Right lobe of liver (tissue), 6 donors: ENCODE measurements around the gene PSMD13. TPM values are rescaled to one million over a fixed set of nuclear protein-coding genes. Genes with fewer than 3 reads are reported as not detected.
"Not testable (repeated sequence)": the region's sequence is repeated elsewhere in the genome, so short reads cannot be mapped to it uniquely, and the experiment has no call there.

Experiments
- ATAC-seq, 4 donors: fragments of 200-7000 bp; cut with Tn5 transposase; one replicate each; pipeline ENCODE4 v1.9.1; 2020; ENCODE audit warnings: mild to moderate bottlenecking in 4 of 4, moderate library complexity in 4 of 4
- DNase-seq, 3 donors: peaks; one replicate each; pipeline ENCODE4 v3.0.0-alpha.2; 2020
- H3K27ac ChIP-seq, 3 donors: fragments of 200-600 bp; one replicate each; pipeline ENCODE4 v1.8.0; 2022
- H3K27me3 ChIP-seq, 2 donors: fragments of 200-600 bp; one replicate each; pipeline ENCODE4 v1.8.0; 2022
- H3K36me3 ChIP-seq, 4 donors: fragments of 200-600 bp; sonication (generic) in 1 of 4; one replicate each; pipeline versions ENCODE4 v1.5.1 to v1.8.0; 2017 to 2022; ENCODE audit warnings: control low read depth in 1 of 4
- H3K4me1 ChIP-seq, 4 donors: fragments of 200-600 bp; sonication (generic) in 1 of 4; one replicate each; pipeline versions ENCODE4 v1.5.1 to v1.8.0; 2017 to 2022; ENCODE audit warnings: control low read depth in 1 of 4
- H3K4me3 ChIP-seq, 3 donors: fragments of 200-600 bp; one replicate each; pipeline ENCODE4 v1.8.0; 2022
- H3K9me3 ChIP-seq, 4 donors: fragments of 200-600 bp; sonication (generic) in 1 of 4; one replicate each; pipeline versions ENCODE4 v1.5.1 to v1.8.0; 2017 to 2022; ENCODE audit warnings: control low read depth in 1 of 4
- CTCF ChIP-seq, 4 donors: fragments of 200-600 bp in 3 of 4; fragments of 450-650 bp in 1 of 4; IDR thresholded peaks; one replicate each; pipeline versions ENCODE4 v1.5.1 to v1.8.0; 2016 to 2022; ENCODE audit warnings: antibody characterized with exemption in 4 of 4, mild to moderate bottlenecking in 2 of 4
- POLR2A ChIP-seq: fragments of 450-650 bp; IDR thresholded peaks from one replicate; pipeline ENCODE4 v1.6.1; 2017; ENCODE audit warnings: antibody characterized with exemption, mild to moderate bottlenecking
- WGBS: methylation state at CpG from one replicate; pipeline ENCODE4 v1.1.6; 2018; ENCODE audit warnings: low coverage, low lambda C conversion rate; ENCODE audit not compliant: insufficient coverage; ENCODE audit errors: missing lambda C conversion rate; 5-methylcytosine and 5-hydroxymethylcytosine counted together
- intact Hi-C, 2 donors: fragments of 100-400 bp; cut with DNase I; formaldehyde crosslinking; loops; one replicate each; pipeline versions ENCODE4 v1.11.2 to v1.14.1; 2022
- total RNA-seq, 6 experiments: library from RNA; depleted of rRNA in 2 of 6; stranded (reverse); fragments of >200 nt in 2 of 6; fragmentation: NEBNext Ultra II Directional in 3 of 6; extraction: Animal tissue kit (Norgen Biotek cat#: 25700) in 3 of 6; gene quantifications; one replicate each; pipeline versions ENCODE4 v1.1.0 to v1.2.4, GENCODE V29; 2016 to 2023
- donor health status: DM: no; HTN: yes; CAD: no.
- donor health status: DM: no; HTN: no; CAD: no.
- donor health status: DM: no; HTN: no; CAD: no.
- donor health status: DM: no; HTN: yes; CAD: no.
- donor health status: DM: no; HTN: yes; CAD: no.

The PSMD13 gene
- total RNA-seq, 6 experiments from 2014 or later: 46.1 to 71.5 (median 48.7) TPM

GRCh38 chr11:235180-235579, 1.6 kb upstream of the PSMD13 start:
- intact Hi-C loops: no loop called here
- 73% methylated on average over 8 of the region's 8 CpGs for WGBS

DNA sequence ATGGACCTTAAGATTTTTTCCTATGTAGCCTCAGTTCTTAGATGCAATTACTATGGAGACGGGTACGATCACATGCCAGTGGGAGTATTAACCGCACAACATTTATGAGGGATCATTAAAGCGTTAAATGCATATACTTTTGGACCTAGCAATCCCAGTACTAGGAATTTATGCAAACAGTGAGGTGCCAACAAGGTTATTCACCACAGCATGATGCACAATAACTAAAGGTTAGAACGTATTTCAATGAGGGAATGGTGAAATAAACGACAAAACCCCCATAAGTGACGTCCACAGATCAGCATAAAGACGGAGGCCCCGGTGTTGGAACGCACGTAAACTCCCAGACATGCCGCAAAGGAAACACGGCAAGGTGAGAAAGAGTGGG, 1.2 kb upstream of the PSMD13 start:
- DNase-seq: no peak
- Histone ChIP-seq H3K4me1 (peaks cover 0 to 16% (median 7%) of the 10 kb centered on the region in 4 donors), H3K9me3 (no peaks in the 10 kb centered on the region), H3K4me3 (peak overlapping the region; percentile 84 to 95 (median 95)), H3K27me3 (no peaks in the 10 kb centered on the region), H3K36me3 (peaks cover 0 to 6% (median 0%) of the 10 kb centered on the region in 4 donors), H3K27ac (peak overlapping the region; percentile 56 to 80 (median 64))
- TF ChIP-seq CTCF (IDR thresholded peaks at IDR 0.05) (no peak), POLR2A (no peak)
- intact Hi-C loops: no loop called here
- peak in 1 of 4 donors; percentile 4 for ATAC-seq
- under 1% methylated on average over 13 of the region's 13 CpGs for WGBS

More at GRCh38 chr11:235180-235579, 1.6 kb upstream of the PSMD13 start:
- H3K4me3 ChIP-seq: peak overlapping the region in 2 of 3 donors; percentile 95
- H3K36me3 ChIP-seq: peaks cover 0 to 6% (median 0%) of the 10 kb centered on the region in 4 donors
- H3K27me3 ChIP-seq: no peaks in the 10 kb centered on the region
- DNase-seq: peak in 1 of 3 donors; percentile 37
- TF ChIP-seq POLR2A (no peak), CTCF (IDR thresholded peaks at IDR 0.05) (no peak)
- no peak for ATAC-seq
- peaks cover 0 to 16% (median 7%) of the 10 kb centered on the region in 4 donors for H3K4me1 ChIP-seq
- H3K27ac ChIP-seq: no peak overlapping the region
- H3K9me3 ChIP-seq: no peaks in the 10 kb centered on the region

DNA sequence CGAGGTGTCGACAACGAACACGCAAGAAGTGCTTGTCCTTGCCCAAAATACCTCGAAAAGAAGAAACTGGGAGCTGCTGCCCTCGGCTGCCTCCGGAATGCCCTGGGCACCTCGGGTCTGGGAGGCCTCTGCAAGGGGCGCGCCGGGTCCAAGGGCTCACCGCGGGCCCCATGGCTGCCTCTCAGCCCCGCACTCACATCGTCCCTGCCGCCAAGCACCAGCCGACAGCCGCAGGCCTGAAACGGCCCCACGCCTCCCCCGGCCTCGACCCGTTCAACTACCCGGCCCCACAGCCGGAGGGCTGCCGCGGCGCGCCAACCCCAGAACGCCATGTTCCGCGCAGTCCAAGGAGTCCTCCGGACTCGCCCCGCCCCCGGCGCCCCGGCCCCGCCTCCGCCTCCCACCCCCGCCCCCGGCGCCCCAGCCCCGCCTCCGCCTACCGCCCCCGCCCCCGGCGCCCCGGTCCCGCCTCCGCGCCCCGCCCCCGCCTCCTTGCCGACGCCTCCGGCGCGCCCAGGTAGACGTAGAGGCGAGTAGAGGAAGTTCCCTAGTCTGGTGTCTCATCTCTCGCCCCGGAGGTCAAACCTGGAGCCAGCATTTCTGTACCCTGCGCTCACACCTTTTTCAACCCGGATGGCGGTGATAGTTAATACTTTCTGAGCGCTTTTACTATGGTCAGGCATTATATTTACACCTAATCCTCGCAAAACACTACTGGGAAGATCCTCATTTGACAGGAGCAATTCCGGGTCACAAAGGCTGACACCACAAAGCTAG, 591 bp upstream of the PSMD13 start, which contains the start of gene SIRT3:
SIRT3 (minus strand) TSS at position 346 of the 777 bp plus-strand sequence; CDS start at position 332, 14 bp downstream.
- peak; percentile 91 to 93 (median 91) for DNase-seq
- H3K27me3 ChIP-seq: no peaks in the 10 kb centered on the region
- H3K27ac ChIP-seq: peak within 1 kb of the TSS; percentile 80 to 94 (median 83)
- H3K9me3 ChIP-seq: no peaks in the 10 kb centered on the region
- TF ChIP-seq CTCF (IDR thresholded peaks at IDR 0.05) (peak in 2 of 4 donors; percentile 17 to 24), POLR2A (peak; percentile 30)
- peaks cover 0 to 9% (median 3%) of the 10 kb centered on the region in 4 donors for H3K36me3 ChIP-seq
- ATAC-seq: peak; percentile 91 to 96 (median 94)
- 0% methylated on average over 11 of the region's 70 CpGs for WGBS
- intact Hi-C loops: no loop called here
- H3K4me1 ChIP-seq: peaks cover 0 to 16% (median 7%) of the 10 kb centered on the region in 4 donors
- H3K4me3 ChIP-seq: peak within 1 kb of the TSS; percentile 86 to 95 (median 95)

- intact Hi-C loops, ATAC-seq: not testable (repeated sequence)
- WGBS: 90% methylated on average over 7 of the region's 7 CpGs
Measured at GRCh38 chr11:238346-238745, 1.6 kb downstream of the PSMD13 start.

DNA sequence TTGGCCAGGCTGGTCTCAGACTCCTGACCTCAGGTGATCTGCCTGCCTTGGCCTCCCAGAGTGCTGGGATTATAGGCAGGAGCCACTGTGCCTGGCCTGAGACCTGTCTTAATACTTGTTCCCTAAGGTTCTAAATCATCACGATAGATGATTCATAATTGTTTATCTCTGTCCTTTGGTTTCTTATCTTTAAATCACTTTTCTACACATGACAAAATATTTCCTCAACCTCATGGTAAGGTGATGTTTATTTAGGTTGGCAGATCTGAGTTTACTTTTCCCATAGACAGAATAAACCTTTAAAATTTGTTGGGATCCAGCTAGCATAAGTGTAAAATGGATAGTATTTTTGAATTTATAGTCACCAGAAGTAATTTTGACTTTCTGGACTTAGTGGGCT, 3.5 kb downstream of the PSMD13 start:
- Histone ChIP-seq H3K27me3 (no peaks in the 10 kb centered on the region), H3K9me3 (no peaks in the 10 kb centered on the region), H3K4me3 (no peak overlapping the region), H3K4me1 (peaks cover 0 to 14% (median 7%) of the 10 kb centered on the region in 4 donors), H3K36me3 (peaks cover 0 to 43% (median 22%) of the 10 kb centered on the region in 4 donors), H3K27ac (no peak overlapping the region)
- no peak for TF ChIP-seq POLR2A
- TF ChIP-seq CTCF (IDR thresholded peaks at IDR 0.05): no peak
- intact Hi-C loops: no loop called here
- WGBS: 18% methylated on average over 1 of the region's 1 CpG
- DNase-seq (no peak), ATAC-seq (no peak)

More at GRCh38 chr11:238346-238745, 1.6 kb downstream of the PSMD13 start:
- H3K4me3 ChIP-seq, H3K27ac ChIP-seq, DNase-seq, H3K27me3 ChIP-seq, H3K9me3 ChIP-seq: not testable (repeated sequence)
- peaks cover 0 to 16% (median 7%) of the 10 kb centered on the region in 4 donors for H3K4me1 ChIP-seq
- H3K36me3 ChIP-seq: peaks cover 0 to 25% (median 8%) of the 10 kb centered on the region in 4 donors
